Kidney (tissue), 14 donors: ENCODE measurements around the gene GPR150. TPM values are rescaled to one million over a fixed set of nuclear protein-coding genes. Genes with fewer than 3 reads are reported as not detected.

Experiments
- DNase-seq, 5 donors: peaks; one replicate each; pipeline ENCODE4 v3.0.0-alpha.2; 2013 to 2020
- FAIRE-seq: peaks from 2 replicates; lab custom pipeline; 2012; peaks lifted over from hg19 to GRCh38; lab: Jason Lieb, UNC
- H3K27ac ChIP-seq, 2 donors: one replicate each; pipeline ENCODE4 v1.7.0; 2013; ENCODE audit warnings: low read depth in 2 of 2, low read length in 2 of 2, inconsistent platforms in 1 of 2
- H3K27me3 ChIP-seq: one replicate; pipeline ENCODE4 v1.7.1; 2013; ENCODE audit warnings: low read length, inconsistent platforms; ENCODE audit not compliant: control insufficient read depth, insufficient read depth
- H3K36me3 ChIP-seq, 3 donors: one replicate each; pipeline versions ENCODE4 v1.7.0 to v1.7.1; 2013; ENCODE audit warnings: low read length in 3 of 3, control low read depth in 1 of 3, inconsistent platforms in 1 of 3; ENCODE audit not compliant: insufficient read depth in 3 of 3, control insufficient read depth in 2 of 3
- H3K4me1 ChIP-seq, 3 donors: one replicate each; pipeline versions ENCODE4 v1.7.0 to v1.7.1; 2013; ENCODE audit warnings: low read length in 3 of 3, inconsistent platforms in 1 of 3, low read depth in 1 of 3; ENCODE audit not compliant: control insufficient read depth in 2 of 3, insufficient read depth in 2 of 3
- H3K4me3 ChIP-seq, 3 donors: one replicate each; pipeline versions ENCODE4 v1.7.0 to v1.8.1; 2013; ENCODE audit warnings: low read length in 3 of 3, control low read depth in 1 of 3, inconsistent platforms in 1 of 3
- H3K9ac ChIP-seq, 3 donors: one replicate each; pipeline versions ENCODE4 v1.7.0 to v1.7.1; 2013; ENCODE audit warnings: low read length in 3 of 3, control low read depth in 1 of 3, inconsistent platforms in 1 of 3
- H3K9me3 ChIP-seq, 3 donors: one replicate each; pipeline versions ENCODE4 v1.7.0 to v1.7.1; 2013; ENCODE audit warnings: low read length in 3 of 3, control low read depth in 1 of 3, inconsistent platforms in 1 of 3; ENCODE audit not compliant: control insufficient read depth in 2 of 3, insufficient read depth in 1 of 3
- intact Hi-C: fragments of 100-400 bp; cut with DNase I; formaldehyde crosslinking; loops from one replicate; pipeline ENCODE4 v1.11.1; 2022
- polyA plus RNA-seq: library from polyadenylated mRNA; stranded (reverse); fragments of 350-450 nt; fragmentation: Illumina TruSeq; extraction: RNeasy Lipid Tissue Mini Kit (QIAGEN cat#74804); gene quantifications from one replicate; pipeline ENCODE4 v1.2.3, GENCODE V29; 2014; ENCODE audit warnings: low read depth, low replicate concordance; ENCODE audit not compliant: insufficient read depth
- total RNA-seq: library from RNA; stranded (reverse); fragmentation: NEBNext Ultra II Directional; extraction: Animal tissue kit (Norgen Biotek cat#: 25700); gene quantifications from one replicate; pipeline ENCODE4 v1.2.1, GENCODE V29; 2021
- TF ChIP-seq, protein P1 (sequence below): IDR thresholded peaks from 3 replicates; pipeline ENCODE4 v1.5.1; 2012; ENCODE audit warnings: mild to moderate bottlenecking, moderate library complexity, borderline replicate concordance; ENCODE audit not compliant: insufficient read depth; ENCODE audit errors: extremely low read depth
- donor health status: control.
- donor health status: control.
- donor health status: control.
- donor health status: control.
- donor health status: control.
- donor health status: DM: yes; HTN: yes; CAD: no.
- donor health status: Normal renal cell carcinoma (clear cell type).

The GPR150 gene
- total and polyA plus RNA-seq, 2 donors from 2014 or later: 0.16 to 0.19 TPM

DNA sequence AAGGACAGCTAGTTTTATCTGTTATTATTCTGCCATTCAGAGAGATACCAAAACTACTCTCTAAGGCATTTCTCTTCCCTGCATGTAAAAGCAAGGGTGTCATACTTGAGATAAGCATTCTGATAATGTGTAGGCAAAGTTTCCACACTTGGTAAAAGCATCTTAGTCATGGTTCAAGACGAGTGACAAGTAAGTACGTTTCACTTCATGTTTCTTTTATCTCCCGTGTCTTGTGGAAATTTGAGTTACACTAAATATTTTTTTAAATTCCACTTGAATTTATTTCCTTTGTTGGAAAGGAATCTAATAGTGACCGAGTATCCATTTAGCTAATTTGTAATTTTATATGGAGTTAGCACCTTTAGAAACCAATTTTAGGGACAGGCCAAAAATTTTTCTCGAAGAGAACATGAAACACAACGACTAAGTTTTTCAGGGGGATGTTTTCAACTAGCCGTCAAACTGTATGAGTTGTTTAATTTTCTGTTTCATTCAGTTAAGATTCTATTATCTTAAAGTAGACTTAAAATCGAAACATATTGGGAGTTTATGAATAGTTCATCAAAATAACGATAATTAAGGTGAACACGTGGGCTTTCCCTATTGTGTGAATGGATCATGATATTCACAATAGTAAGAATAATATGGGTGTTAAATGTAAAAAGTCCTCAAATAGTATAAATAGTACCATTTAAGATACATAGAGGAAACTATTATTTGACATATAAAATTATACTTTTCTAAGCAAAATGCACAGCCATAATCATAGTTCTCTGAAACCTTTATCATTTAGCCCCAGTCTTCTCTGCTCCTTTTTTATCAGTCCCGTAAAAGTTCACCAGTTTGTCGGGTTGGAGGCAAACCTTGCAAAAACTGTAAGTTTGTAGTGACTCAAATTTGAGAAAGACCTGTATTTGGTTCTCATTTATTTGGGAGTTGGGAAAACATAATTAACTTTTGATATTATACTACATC, 28.3 kb downstream of the GPR150 start:
- DNase-seq (no peak), FAIRE-seq (no peak)
- Histone ChIP-seq H3K9ac (peak overlapping the region in 1 of 3 donors; percentile 37), H3K4me1 (peaks cover 0 to 10% (median 8%) of the 10 kb centered on the region in 3 donors), H3K36me3 (no peaks in the 10 kb centered on the region), H3K9me3 (no peaks in the 10 kb centered on the region), H3K27ac (peak overlapping the region; percentile 89 to 95), H3K27me3 (no peaks in the 10 kb centered on the region), H3K4me3 (no peak overlapping the region)
- intact Hi-C loops: no loop called here
- TF ChIP-seq, protein P1, sequence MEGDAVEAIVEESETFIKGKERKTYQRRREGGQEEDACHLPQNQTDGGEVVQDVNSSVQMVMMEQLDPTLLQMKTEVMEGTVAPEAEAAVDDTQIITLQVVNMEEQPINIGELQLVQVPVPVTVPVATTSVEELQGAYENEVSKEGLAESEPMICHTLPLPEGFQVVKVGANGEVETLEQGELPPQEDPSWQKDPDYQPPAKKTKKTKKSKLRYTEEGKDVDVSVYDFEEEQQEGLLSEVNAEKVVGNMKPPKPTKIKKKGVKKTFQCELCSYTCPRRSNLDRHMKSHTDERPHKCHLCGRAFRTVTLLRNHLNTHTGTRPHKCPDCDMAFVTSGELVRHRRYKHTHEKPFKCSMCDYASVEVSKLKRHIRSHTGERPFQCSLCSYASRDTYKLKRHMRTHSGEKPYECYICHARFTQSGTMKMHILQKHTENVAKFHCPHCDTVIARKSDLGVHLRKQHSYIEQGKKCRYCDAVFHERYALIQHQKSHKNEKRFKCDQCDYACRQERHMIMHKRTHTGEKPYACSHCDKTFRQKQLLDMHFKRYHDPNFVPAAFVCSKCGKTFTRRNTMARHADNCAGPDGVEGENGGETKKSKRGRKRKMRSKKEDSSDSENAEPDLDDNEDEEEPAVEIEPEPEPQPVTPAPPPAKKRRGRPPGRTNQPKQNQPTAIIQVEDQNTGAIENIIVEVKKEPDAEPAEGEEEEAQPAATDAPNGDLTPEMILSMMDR: no peak

- no peak overlapping the region for H3K9ac ChIP-seq
- no peaks in the 10 kb centered on the region for H3K9me3 ChIP-seq
- H3K4me3 ChIP-seq: no peak overlapping the region
- H3K4me1 ChIP-seq: peaks cover 0 to 10% (median 5%) of the 10 kb centered on the region in 3 donors
- H3K27me3 ChIP-seq: no peaks in the 10 kb centered on the region
- TF ChIP-seq, protein P1: no peak
- DNase-seq: no peak
- H3K27ac ChIP-seq: no peak overlapping the region
- intact Hi-C loops: no loop called here
- no peak for FAIRE-seq
- no peaks in the 10 kb centered on the region for H3K36me3 ChIP-seq
Observed at GRCh38 chr5:95649274-95649673, 29.4 kb downstream of the GPR150 start.

DNA sequence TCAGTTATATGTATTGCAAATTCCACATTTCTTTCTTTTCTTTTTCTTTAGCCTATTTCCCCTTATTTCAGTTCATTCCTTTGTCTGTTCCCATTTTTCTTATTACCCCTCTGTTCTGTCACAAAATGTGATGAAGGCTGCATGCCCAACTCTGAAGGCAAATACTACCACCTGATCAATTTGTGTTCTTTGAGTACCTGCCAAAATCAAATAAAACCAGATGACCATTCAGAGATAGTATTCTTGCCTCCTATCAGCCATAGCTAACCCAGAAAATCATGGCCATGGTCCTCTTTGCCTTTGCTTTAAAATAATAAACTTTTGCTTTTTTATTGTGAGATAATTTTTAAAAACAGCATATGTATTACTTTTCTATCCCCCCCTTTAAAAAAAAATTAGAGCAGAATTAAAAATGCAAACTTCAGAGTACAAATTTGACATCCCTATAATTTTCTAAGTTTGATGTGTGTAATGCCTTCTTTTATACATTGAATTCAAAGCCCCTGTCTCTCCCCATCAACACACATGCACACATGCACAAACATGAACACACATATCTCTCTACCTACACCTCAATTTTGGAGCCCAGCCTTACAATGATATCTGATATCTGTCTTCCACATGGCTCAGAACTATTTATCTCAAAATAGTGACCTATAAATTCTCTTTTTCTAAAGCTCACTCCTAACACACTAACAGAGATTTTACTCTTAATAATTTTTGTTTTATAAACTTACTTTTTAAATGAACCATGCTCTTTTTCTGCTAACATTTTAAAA, 30.1 kb downstream of the GPR150 start:
- DNase-seq: no peak
- no peak for FAIRE-seq
- Histone ChIP-seq H3K4me3 (no peak overlapping the region), H3K27ac (no peak overlapping the region), H3K36me3 (no peaks in the 10 kb centered on the region), H3K4me1 (peaks cover 0 to 10% (median 4%) of the 10 kb centered on the region in 3 donors), H3K9ac (no peak overlapping the region), H3K27me3 (no peaks in the 10 kb centered on the region), H3K9me3 (no peaks in the 10 kb centered on the region)
- intact Hi-C loops: no loop called here
- TF ChIP-seq, protein P1: no peak
